A549 (cell line): ENCODE results near the gene WTIP.

Experiments
- CBX2 ChIP-seq: fragments of 200-600 bp; sonication (generic); IDR thresholded peaks from 2 replicates; pipeline ENCODE4 v1.6.1; 2016; ENCODE audit warnings: low read depth, mild to moderate bottlenecking, borderline replicate concordance
- CHD2 ChIP-seq: fragments of 150-350 bp; IDR thresholded peaks from 2 replicates; pipeline ENCODE4 v1.6.1; 2014; ENCODE audit warnings: low read length; ENCODE audit not compliant: partially characterized antibody
- CTCF ChIP-seq: fragments of >200 bp; sonication (Bioruptor Twin); formaldehyde crosslinking; IDR thresholded peaks from 3 replicates; pipeline ENCODE4 v1.5.1; 2016
- EP300 ChIP-seq, 2 experiments: fragments of >200 bp; sonication (Bioruptor Twin); formaldehyde crosslinking; IDR thresholded peaks; 2 replicates in 1 of 2; 3 replicates in 1 of 2; pipeline ENCODE4 v1.6.1; 2016 to 2017
- HMGXB4 ChIP-seq: fragments of 250-450 bp; sonication (Bioruptor Pico); IDR thresholded peaks from 2 replicates; pipeline ENCODE4 v1.5.0; 2021; ENCODE audit warnings: mild to moderate bottlenecking, moderate library complexity, borderline replicate concordance
- JUN ChIP-seq, 2 experiments: fragments of >200 bp; sonication (Bioruptor Twin); formaldehyde crosslinking; IDR thresholded peaks; 2 replicates in 1 of 2; 3 replicates in 1 of 2; pipeline ENCODE4 v1.6.1; 2016 to 2017
- POLR2A ChIP-seq: IDR thresholded peaks from 2 replicates; pipeline ENCODE4 v1.6.1; 2012; ENCODE audit warnings: mild to moderate bottlenecking, low read length
- RFX5 ChIP-seq: fragments of 450-650 bp; IDR thresholded peaks from 2 replicates; pipeline ENCODE4 v1.7.1; 2014; ENCODE audit warnings: antibody characterized with exemption, mild to moderate bottlenecking, moderate library complexity

- TF ChIP-seq CTCF (no peak), POLR2A (no peak), CBX2 (no peak), JUN (IDR thresholded peaks at IDR 0.05) (no peak), RFX5 (no peak), EP300 (IDR thresholded peaks at IDR 0.05) (no peak), CHD2 (no peak), HMGXB4 (CRISPR knock-in tag) (no peak)
Observed at GRCh38 chr19:34512254-34512822, 30.8 kb downstream of the WTIP start.
